AG08396 (cell line): ENCODE measurements around the gene TNRC6A.
"Not testable (repeated sequence)": the region's sequence is repeated elsewhere in the genome, so short reads cannot be mapped to it uniquely, and the experiment has no call there.

Source experiments
- DNase-seq: peaks from one replicate; pipeline ENCODE4 v3.0.0; 2012; ENCODE audit warnings: low spot score, mixed read lengths

The TNRC6A gene

GRCh38 chr16:24845726-24846547 lies 116.5 kb downstream of the TNRC6A start, which contains the start of gene SLC5A11:
TSS of gene SLC5A11 (plus strand) at chr16:24845963. CDS start at chr16:24858644, 12,681 bp downstream.
- no peak for DNase-seq

GRCh38 chr16:24846548-24847357 lies 117.3 kb downstream of the TNRC6A start:
- DNase-seq: no peak

GRCh38 chr16:24847358-24847664 lies 117.9 kb downstream of the TNRC6A start:
- DNase-seq: no peak

GRCh38 chr16:24848065-24848464 lies 118.6 kb downstream of the TNRC6A start:
- DNase-seq: peak; percentile 45

GRCh38 chr16:24849641-24850040 lies 120.2 kb downstream of the TNRC6A start:
- DNase-seq: no peak

- DNase-seq: no peak
Observed at GRCh38 chr16:24850289-24850938, 121.0 kb downstream of the TNRC6A start.

- no peak for DNase-seq
Observed at GRCh38 chr16:24851700-24852099, 122.2 kb downstream of the TNRC6A start.

GRCh38 chr16:24852281-24852721 lies 122.8 kb downstream of the TNRC6A start:
- no peak for DNase-seq

GRCh38 chr16:24853169-24853824 lies 123.8 kb downstream of the TNRC6A start:
- DNase-seq: no peak

- DNase-seq: peak; percentile 37
Observed at GRCh38 chr16:24853830-24854229, 124.4 kb downstream of the TNRC6A start.

- DNase-seq: no peak
Observed at GRCh38 chr16:24854607-24855171, 125.2 kb downstream of the TNRC6A start.

GRCh38 chr16:24855678-24856077 lies 126.2 kb downstream of the TNRC6A start:
- DNase-seq: no peak

- DNase-seq: not testable (repeated sequence)
Observed at GRCh38 chr16:24856871-24857270, 127.4 kb downstream of the TNRC6A start.

GRCh38 chr16:24858219-24859041 lies 129.0 kb downstream of the TNRC6A start:
- peak; percentile 79 for DNase-seq

- no peak for DNase-seq
Observed at GRCh38 chr16:24861461-24861860, 132.0 kb downstream of the TNRC6A start.

GRCh38 chr16:24863582-24864437 lies 134.4 kb downstream of the TNRC6A start:
- DNase-seq: no peak

- no peak for DNase-seq
Observed at GRCh38 chr16:24869033-24869432, 139.6 kb downstream of the TNRC6A start.

- DNase-seq: no peak
Observed at GRCh38 chr16:24871891-24872290, 142.4 kb downstream of the TNRC6A start.

- no peak for DNase-seq
Observed at GRCh38 chr16:24873028-24873427, 143.6 kb downstream of the TNRC6A start.

- DNase-seq: no peak
Observed at GRCh38 chr16:24875466-24875865, 146.0 kb downstream of the TNRC6A start.
